H9 (cell line): ENCODE results near the gene DENND1A. TPM values are rescaled to one million over a fixed set of nuclear protein-coding genes. Genes with fewer than 3 reads are reported as not detected.
A peak's percentile ranks its signal among the peaks of the same experiment; 100 is the strongest.

Experiments used
- DNase-seq: peaks from one replicate; pipeline ENCODE4 v3.0.0-alpha.2; 2017
- H2AFZ ChIP-seq: one replicate; pipeline ENCODE4 v1.6.1; 2013; ENCODE audit warnings: mild to moderate bottlenecking, low read length, control low read depth, moderate library complexity
- H2AK5ac ChIP-seq: 2 replicates; pipeline ENCODE4 v1.6.1; 2013; ENCODE audit warnings: low read length, control low read depth, mixed read lengths; ENCODE audit not compliant: insufficient read length
- H2BK120ac ChIP-seq: one replicate; pipeline ENCODE4 v1.6.1; 2013; ENCODE audit warnings: low read depth, mild to moderate bottlenecking, low read length, control low read depth, inconsistent platforms; ENCODE audit not compliant: poor library complexity, severe bottlenecking
- H2BK12ac ChIP-seq: 2 replicates; pipeline ENCODE4 v1.6.1; 2013; ENCODE audit warnings: low read length, control low read depth, mixed read lengths, low read depth; ENCODE audit not compliant: insufficient read length
- H2BK15ac ChIP-seq: 2 replicates; pipeline ENCODE4 v1.6.1; 2013; ENCODE audit warnings: low read depth, low read length, control low read depth
- H2BK20ac ChIP-seq: one replicate; pipeline ENCODE4 v1.6.1; 2013; ENCODE audit warnings: low read depth, mild to moderate bottlenecking, low read length, control low read depth, inconsistent platforms; ENCODE audit not compliant: poor library complexity, severe bottlenecking
- H2BK5ac ChIP-seq: 2 replicates; pipeline ENCODE4 v1.6.1; 2013; ENCODE audit warnings: low read length, control low read depth, mixed read lengths; ENCODE audit not compliant: insufficient read length
- H3K14ac ChIP-seq: 2 replicates; pipeline ENCODE4 v1.6.1; 2013; ENCODE audit warnings: low read length, control low read depth; ENCODE audit not compliant: insufficient read depth
- H3K18ac ChIP-seq: 2 replicates; pipeline ENCODE4 v1.6.1; 2013; ENCODE audit warnings: low read depth, mild to moderate bottlenecking, mixed read lengths, low read length, control low read depth; ENCODE audit not compliant: insufficient read length
- H3K23ac ChIP-seq: 2 replicates; pipeline ENCODE4 v1.6.1; 2013; ENCODE audit warnings: low read length, control low read depth, mixed read lengths, low read depth; ENCODE audit not compliant: insufficient read length
- H3K23me2 ChIP-seq: 2 replicates; pipeline ENCODE4 v1.6.1; 2013; ENCODE audit warnings: low read depth, mild to moderate bottlenecking, mixed read lengths, low read length, control low read depth; ENCODE audit not compliant: insufficient read length, poor library complexity, severe bottlenecking
- H3K27ac ChIP-seq: 2 replicates; pipeline ENCODE4 v1.5.1; 2013; ENCODE audit warnings: low read length, control low read depth, mixed read lengths, low read depth; ENCODE audit not compliant: insufficient read length
- H3K27me3 ChIP-seq: 2 replicates; pipeline ENCODE4 v1.6.1; 2013; ENCODE audit warnings: low read length, control low read depth, inconsistent platforms; ENCODE audit not compliant: insufficient read depth
- H3K4ac ChIP-seq: 2 replicates; pipeline ENCODE4 v1.6.1; 2013; ENCODE audit warnings: low read depth, mild to moderate bottlenecking, control low read depth, inconsistent platforms, low read length, moderate library complexity
- H3K4me1 ChIP-seq: 2 replicates; pipeline ENCODE4 v1.6.1; 2013; ENCODE audit warnings: low read length, control low read depth, inconsistent platforms; ENCODE audit not compliant: insufficient read depth
- H3K4me2 ChIP-seq: 2 replicates; pipeline ENCODE4 v1.6.1; 2013; ENCODE audit warnings: low read length, control low read depth, mixed read lengths; ENCODE audit not compliant: insufficient read length, insufficient read depth
- H3K56ac ChIP-seq: 2 replicates; pipeline ENCODE4 v1.6.1; 2013; ENCODE audit warnings: low read depth, mild to moderate bottlenecking, mixed read lengths, low read length, control low read depth; ENCODE audit not compliant: insufficient read length
- H3K79me1 ChIP-seq: 2 replicates; pipeline ENCODE4 v1.6.1; 2013; ENCODE audit warnings: low read depth, mild to moderate bottlenecking, moderate library complexity, low read length, control low read depth, inconsistent platforms; ENCODE audit not compliant: insufficient read depth, poor library complexity, severe bottlenecking
- H3K79me2 ChIP-seq: 2 replicates; pipeline ENCODE4 v1.6.1; 2013; ENCODE audit warnings: low read length, control low read depth, inconsistent platforms; ENCODE audit not compliant: insufficient read depth
- H3K9ac ChIP-seq: 2 replicates; pipeline ENCODE4 v1.6.1; 2013; ENCODE audit warnings: low read length, control low read depth, mixed read lengths; ENCODE audit not compliant: insufficient read length; ENCODE audit errors: extremely low read depth
- H3K9me3 ChIP-seq: one replicate; pipeline ENCODE4 v1.6.1; 2013; ENCODE audit warnings: low read depth, low read length, inconsistent platforms; ENCODE audit not compliant: control insufficient read depth
- H3T11ph ChIP-seq: one replicate; pipeline ENCODE4 v1.6.1; 2013; ENCODE audit warnings: mild to moderate bottlenecking, low read length, control low read depth, inconsistent platforms
- H4K20me1 ChIP-seq: one replicate; pipeline ENCODE4 v1.6.1; 2013; ENCODE audit not compliant: control insufficient read depth, insufficient read length, insufficient read depth
- H4K5ac ChIP-seq: 2 replicates; pipeline ENCODE4 v1.6.1; 2013; ENCODE audit warnings: low read depth, mild to moderate bottlenecking, mixed read lengths, low read length, control low read depth; ENCODE audit not compliant: insufficient read length
- H4K8ac ChIP-seq: replicated peaks from 2 replicates; pipeline ENCODE4 v1.6.1; 2013; ENCODE audit warnings: low read length, control low read depth, mixed read lengths, low read depth; ENCODE audit not compliant: insufficient read length
- H4K91ac ChIP-seq: 2 replicates; pipeline ENCODE4 v1.6.1; 2013; ENCODE audit warnings: low read depth, mild to moderate bottlenecking, moderate library complexity, mixed read lengths, low read length, control low read depth; ENCODE audit not compliant: insufficient read length
- H3K27ac Mint-ChIP-seq, 3 experiments: 2 replicates in 2 of 3; 3 replicates in 1 of 3; pipeline ENCODE4 v1.8.0; 2020 to 2021; ENCODE audit warnings: mixed read lengths in 3 of 3, mild to moderate bottlenecking in 1 of 3, moderate library complexity in 1 of 3
- H3K27me3 Mint-ChIP-seq: 2 replicates; pipeline ENCODE4 v1.8.0; 2021; ENCODE audit warnings: low read depth, mild to moderate bottlenecking, moderate library complexity, mixed read lengths
- H3K36me3 Mint-ChIP-seq, 3 experiments: 2 replicates in 2 of 3; 3 replicates in 1 of 3; pipeline ENCODE4 v1.8.0; 2020 to 2021; ENCODE audit warnings: low read depth in 3 of 3, mixed read lengths in 3 of 3; ENCODE audit not compliant: insufficient read depth in 1 of 3
- H3K4me1 Mint-ChIP-seq, 2 experiments: 2 replicates each; pipeline ENCODE4 v1.8.0; 2020; ENCODE audit warnings: mixed read lengths in 2 of 2
- H3K4me3 Mint-ChIP-seq, 2 experiments: 2 replicates in 1 of 2; 3 replicates in 1 of 2; pipeline ENCODE4 v1.8.0; 2020 to 2021; ENCODE audit warnings: mild to moderate bottlenecking in 2 of 2, mixed read lengths in 2 of 2, moderate library complexity in 1 of 2
- H3K9me3 Mint-ChIP-seq, 2 experiments: 2 replicates in 1 of 2; 3 replicates in 1 of 2; pipeline ENCODE4 v1.8.0; 2020; ENCODE audit warnings: mild to moderate bottlenecking in 2 of 2, mixed read lengths in 2 of 2, moderate library complexity in 1 of 2
- WGBS: extraction: QIAGEN DNeasy Blood & Tissue Kit; methylation state at CpG from one replicate; pipeline ENCODE4 v1.1.7; 2013; ENCODE audit warnings: missing lambda C conversion rate, low lambda C conversion rate, mixed read lengths; ENCODE audit not compliant: insufficient read length; ENCODE audit errors: extremely low coverage; 5-methylcytosine and 5-hydroxymethylcytosine counted together
- total RNA-seq: library from RNA; stranded (reverse); gene quantifications from 2 replicates; pipeline ENCODE4 v1.2.1, GENCODE V29; 2021
- TF ChIP-seq, protein P1 (sequence below): fragments of 200-600 bp; sonication (generic); conservative IDR thresholded peaks from 3 replicates; pipeline ENCODE4 v1.8.0; 2021; ENCODE audit warnings: antibody characterized with exemption, mild to moderate bottlenecking

Gene DENND1A
- total RNA-seq, 1 experiment from 2014 or later: 20.4 TPM

DNA sequence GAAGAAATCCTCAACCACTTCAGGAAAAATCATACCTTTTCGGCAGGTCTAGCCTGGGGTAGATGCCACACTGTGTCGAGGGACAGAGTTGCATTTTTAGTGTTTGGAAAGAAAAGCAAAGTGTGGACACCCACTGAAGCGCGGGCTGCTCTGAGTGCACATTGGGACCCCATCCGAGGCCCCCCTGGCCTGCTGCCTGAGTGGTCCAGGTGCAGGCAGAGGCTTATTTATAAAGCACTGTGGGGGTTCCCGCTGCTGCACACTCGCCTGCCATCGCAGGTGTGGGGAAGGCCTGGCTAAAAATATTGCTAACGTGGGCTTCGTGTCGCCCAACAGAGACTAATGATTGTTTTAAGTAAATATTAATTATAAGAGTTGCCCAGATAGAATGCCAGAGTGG, 454.5 kb downstream of the DENND1A start:
- no peak overlapping the region for H2BK120ac ChIP-seq
- no peak overlapping the region for H2AK5ac ChIP-seq
- no peak overlapping the region for H3T11ph ChIP-seq
- H4K20me1 ChIP-seq: no peaks in the 10 kb centered on the region
- no peak overlapping the region for H2BK12ac ChIP-seq
- H3K23ac ChIP-seq: no peak overlapping the region
- no peak overlapping the region for H3K4ac ChIP-seq
- H2BK15ac ChIP-seq: no peak overlapping the region
- H3K9ac ChIP-seq: no peak overlapping the region
- TF ChIP-seq, protein P1, sequence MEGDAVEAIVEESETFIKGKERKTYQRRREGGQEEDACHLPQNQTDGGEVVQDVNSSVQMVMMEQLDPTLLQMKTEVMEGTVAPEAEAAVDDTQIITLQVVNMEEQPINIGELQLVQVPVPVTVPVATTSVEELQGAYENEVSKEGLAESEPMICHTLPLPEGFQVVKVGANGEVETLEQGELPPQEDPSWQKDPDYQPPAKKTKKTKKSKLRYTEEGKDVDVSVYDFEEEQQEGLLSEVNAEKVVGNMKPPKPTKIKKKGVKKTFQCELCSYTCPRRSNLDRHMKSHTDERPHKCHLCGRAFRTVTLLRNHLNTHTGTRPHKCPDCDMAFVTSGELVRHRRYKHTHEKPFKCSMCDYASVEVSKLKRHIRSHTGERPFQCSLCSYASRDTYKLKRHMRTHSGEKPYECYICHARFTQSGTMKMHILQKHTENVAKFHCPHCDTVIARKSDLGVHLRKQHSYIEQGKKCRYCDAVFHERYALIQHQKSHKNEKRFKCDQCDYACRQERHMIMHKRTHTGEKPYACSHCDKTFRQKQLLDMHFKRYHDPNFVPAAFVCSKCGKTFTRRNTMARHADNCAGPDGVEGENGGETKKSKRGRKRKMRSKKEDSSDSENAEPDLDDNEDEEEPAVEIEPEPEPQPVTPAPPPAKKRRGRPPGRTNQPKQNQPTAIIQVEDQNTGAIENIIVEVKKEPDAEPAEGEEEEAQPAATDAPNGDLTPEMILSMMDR: no peak
- Mint-ChIP-seq H3K27ac (peak overlapping the region in 1 of 3 experiments; percentile 20; a peak in 1 of 7 replicates), H3K36me3 (no peaks in the 10 kb centered on the region), H3K27me3 (peaks cover 7% of the 10 kb centered on the region; the same call in 1 of the 2 replicates), H3K9me3 (no peaks in the 10 kb centered on the region), H3K4me3 (no peak overlapping the region), H3K4me1 (peaks cover 18 to 20% of the 10 kb centered on the region in 2 experiments)
- no peak overlapping the region for H3K4me2 ChIP-seq
- no peak overlapping the region for H2BK20ac ChIP-seq
- H4K8ac ChIP-seq: no peak overlapping the region
- H3K27me3 ChIP-seq: no peaks in the 10 kb centered on the region
- H3K56ac ChIP-seq: no peak overlapping the region
- no peaks in the 10 kb centered on the region for H3K79me1 ChIP-seq
- no peak for DNase-seq
- H2AFZ ChIP-seq: no peak overlapping the region
- H4K5ac ChIP-seq: no peak overlapping the region
- no peak overlapping the region for H3K27ac ChIP-seq
- H3K23me2 ChIP-seq: no peaks in the 10 kb centered on the region
- H3K79me2 ChIP-seq: no peaks in the 10 kb centered on the region
- no peak overlapping the region for H4K91ac ChIP-seq
- H3K18ac ChIP-seq: no peak overlapping the region
- no peaks in the 10 kb centered on the region for H3K9me3 ChIP-seq
- no peak overlapping the region for H3K14ac ChIP-seq
- WGBS: no CpG with 5 or more reads among the region's 11 CpGs
- no peak overlapping the region for H2BK5ac ChIP-seq
- H3K4me1 ChIP-seq: no peaks in the 10 kb centered on the region
